K562 (cell line): ENCODE results near the gene ZNF566. TPM values are rescaled to one million over a fixed set of nuclear protein-coding genes. Genes with fewer than 3 reads are reported as not detected.

Source experiments
- BCOR ChIP-seq: fragments of 450-650 bp; IDR thresholded peaks from 2 replicates; pipeline ENCODE4 v1.6.1; 2016
- CBFB ChIP-seq: sonication (generic); formaldehyde crosslinking; IDR thresholded peaks from 2 replicates; pipeline ENCODE4 v1.4.0; 2020; ENCODE audit warnings: mild to moderate bottlenecking, missing genetic modification reagents
- DNMT1 ChIP-seq: fragments of 450-650 bp; IDR thresholded peaks from 2 replicates; pipeline ENCODE4 v1.6.1; 2016; ENCODE audit warnings: antibody characterized with exemption, mild to moderate bottlenecking
- NFRKB ChIP-seq: fragments of 450-650 bp; IDR thresholded peaks from 2 replicates; pipeline ENCODE4 v1.6.1; 2016; ENCODE audit warnings: low read depth
- NRF1 ChIP-seq, 2 experiments: fragments of 450-650 bp; IDR thresholded peaks in 1 of 2; conservative IDR thresholded peaks in 1 of 2; 2 replicates each; pipeline ENCODE4 v1.6.1; 2014; ENCODE audit warnings: mild to moderate bottlenecking in 2 of 2
- PHF20 ChIP-seq: fragments of 450-650 bp; IDR thresholded peaks from 2 replicates; pipeline ENCODE4 v1.6.1; 2018; ENCODE audit not compliant: partially characterized antibody
- PHF8 ChIP-seq: fragments of 200-600 bp; sonication (generic); IDR thresholded peaks from 2 replicates; pipeline ENCODE4 v1.6.1; 2012; ENCODE audit warnings: mixed run types, mild to moderate bottlenecking, inconsistent platforms, low read length, moderate library complexity, borderline replicate concordance
- REST ChIP-seq, 2 experiments: fragments of 450-650 bp; formaldehyde crosslinking in 1 of 2; IDR thresholded peaks; 2 replicates each; pipeline versions ENCODE4 v1.4.0 to v1.6.1; 2014 to 2020; ENCODE audit warnings: mild to moderate bottlenecking in 2 of 2, borderline replicate concordance in 1 of 2, low read depth in 1 of 2
- SNAPC5 ChIP-seq: fragments of 250-450 bp; sonication (Bioruptor Pico); IDR thresholded peaks from 2 replicates; pipeline ENCODE4 v1.8.0; 2021; ENCODE audit warnings: moderate library complexity, mild to moderate bottlenecking, inconsistent platforms
- TCFL5 ChIP-seq: fragments of 250-450 bp; sonication (Bioruptor Pico); conservative IDR thresholded peaks from 2 replicates; pipeline ENCODE4 v1.6.1; 2021; ENCODE audit warnings: mild to moderate bottlenecking, moderate library complexity, matching md5 sums
- THAP7 ChIP-seq: fragments of 250-450 bp; sonication (Bioruptor Pico); IDR thresholded peaks from 2 replicates; pipeline ENCODE4 v1.5.0; 2021
- UBTF ChIP-seq, 2 experiments: IDR thresholded peaks; 2 replicates each; pipeline ENCODE4 v1.6.1; 2012; ENCODE audit warnings: improper control_type of control experiment in 2 of 2, low read depth in 2 of 2, low read length in 2 of 2, borderline replicate concordance in 1 of 2
- ZBTB7A ChIP-seq: IDR thresholded peaks from 2 replicates; pipeline ENCODE4 v1.6.1; 2011; ENCODE audit warnings: low read depth, mild to moderate bottlenecking, low read length, moderate library complexity, borderline replicate concordance; ENCODE audit not compliant: control insufficient read depth
- ZNF143 ChIP-seq: sonication (generic); formaldehyde crosslinking; IDR thresholded peaks from 2 replicates; pipeline ENCODE4 v1.9.0; 2022; ENCODE audit warnings: mild to moderate bottlenecking, missing genetic modification reagents
- ZNF184 ChIP-seq: sonication (generic); formaldehyde crosslinking; IDR thresholded peaks from 2 replicates; pipeline ENCODE4 v1.5.0; 2020; ENCODE audit warnings: missing genetic modification reagents
- ZSCAN29 ChIP-seq: fragments of 450-650 bp; IDR thresholded peaks from 2 replicates; pipeline ENCODE4 v1.6.1; 2017
- polyA plus RNA-seq, 8 experiments: library from polyadenylated mRNA; depleted of rRNA in 4 of 8; stranded (reverse) in 5 of 8; unstranded in 3 of 8; fragments of >200 nt; fragmentation: Nextera tagmentation in 2 of 8; fragmentation: Illumina TruSeq in 1 of 8; extraction: Ambion mirVana in 2 of 8; extraction: Trizol in 1 of 8; gene quantifications; 2 replicates each; pipeline versions ENCODE4 v1.2.1 to v1.2.3, GENCODE V29; 2011 to 2014; ENCODE audit warnings: inconsistent platforms in 1 of 8, missing spikeins in 1 of 8
- total RNA-seq, 7 experiments: library from RNA; depleted of rRNA in 6 of 7; stranded (reverse); fragments of >200 nt in 6 of 7; fragmentation: Illumina TruSeq in 2 of 7; extraction: Trizol in 2 of 7; gene quantifications; 2 replicates each; pipeline versions ENCODE4 v1.2.1 to v1.2.3, GENCODE V29; 2011 to 2021; ENCODE audit warnings: low replicate concordance in 1 of 7

ZNF566 gene
- total and polyA plus RNA-seq, 9 of the 15 experiments (the other 6 are each of a cell fraction or from before 2014, with no cell fraction given) = 5.5 to 11.4 (median 9.7) TPM

- TF ChIP-seq REST (IDR thresholded peaks at IDR 0.05; ENCODE audit: borderline replicate concordance) = no peak
- TF ChIP-seq REST (CRISPR knock-in tag; IDR thresholded peaks at IDR 0.05; ENCODE audit: low read depth) = no peak
- TF ChIP-seq CBFB (CRISPR knock-in tag) = no peak
- TF ChIP-seq ZNF143 (CRISPR knock-in tag) = 0 out of 2 replicates have a peak, but pooled peaks have one; percentile 32
- TF ChIP-seq TCFL5 (CRISPR knock-in tag) = no peak
- TF ChIP-seq THAP7 (CRISPR knock-in tag) = no peak
- TF ChIP-seq PHF20 = peak; percentile 10
- TF ChIP-seq DNMT1 = no peak
- no peak for TF ChIP-seq ZNF184 (CRISPR knock-in tag)
- peak; percentile 61 for TF ChIP-seq PHF8
- TF ChIP-seq NFRKB = no peak
- TF ChIP-seq SNAPC5 (CRISPR knock-in tag) = no peak
- no peak for TF ChIP-seq UBTF (IDR thresholded peaks at IDR 0.05; ENCODE audit: borderline replicate concordance in 1 of 2, low read depth in 2 of 2, low read length in 2 of 2)
- TF ChIP-seq ZSCAN29 = no peak
- TF ChIP-seq BCOR = no peak
- peak; percentile 50; the same call in 1 of the 2 replicates for TF ChIP-seq ZBTB7A
- TF ChIP-seq NRF1 (conservative IDR thresholded peaks at IDR 0.05 in 1 of 2, IDR thresholded peaks at IDR 0.05 in 1 of 2) = peak; percentile 90 to 92
These were observed 70.9 kb downstream of the ZNF566 start, which contains the start of gene ZFP82 (continued) for GRCh38 chr19:36418287-36419001.
